ENCODE data around the gene GULP1. TPM values are rescaled to one million over a fixed set of nuclear protein-coding genes. Genes with fewer than 3 reads are reported as not detected.

Gene GULP1
- polyA plus RNA-seq, 1 donor (not counting 4 experiments of a cell fraction or from before 2014, with no cell fraction given), result 11.7 TPM

DNA sequence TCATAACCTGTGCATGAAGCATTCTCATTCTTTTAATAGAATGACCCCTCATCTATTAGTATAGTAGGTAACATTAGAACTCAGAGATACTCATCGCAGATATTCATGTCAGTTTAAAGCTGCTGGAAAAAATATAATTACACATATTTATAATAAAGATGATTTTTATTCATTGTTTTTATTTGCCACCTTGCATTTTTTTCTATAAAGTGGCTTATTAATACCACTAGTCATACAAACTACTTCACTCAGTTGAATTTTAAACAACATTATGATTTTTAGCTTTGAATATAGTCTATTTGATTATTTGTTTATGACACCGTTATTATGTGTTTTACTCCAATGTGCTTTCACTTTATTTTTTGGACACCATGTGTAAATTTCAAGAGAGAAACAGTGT is 23.9 kb upstream of the GULP1 start:
- TF ChIP-seq, protein P1, sequence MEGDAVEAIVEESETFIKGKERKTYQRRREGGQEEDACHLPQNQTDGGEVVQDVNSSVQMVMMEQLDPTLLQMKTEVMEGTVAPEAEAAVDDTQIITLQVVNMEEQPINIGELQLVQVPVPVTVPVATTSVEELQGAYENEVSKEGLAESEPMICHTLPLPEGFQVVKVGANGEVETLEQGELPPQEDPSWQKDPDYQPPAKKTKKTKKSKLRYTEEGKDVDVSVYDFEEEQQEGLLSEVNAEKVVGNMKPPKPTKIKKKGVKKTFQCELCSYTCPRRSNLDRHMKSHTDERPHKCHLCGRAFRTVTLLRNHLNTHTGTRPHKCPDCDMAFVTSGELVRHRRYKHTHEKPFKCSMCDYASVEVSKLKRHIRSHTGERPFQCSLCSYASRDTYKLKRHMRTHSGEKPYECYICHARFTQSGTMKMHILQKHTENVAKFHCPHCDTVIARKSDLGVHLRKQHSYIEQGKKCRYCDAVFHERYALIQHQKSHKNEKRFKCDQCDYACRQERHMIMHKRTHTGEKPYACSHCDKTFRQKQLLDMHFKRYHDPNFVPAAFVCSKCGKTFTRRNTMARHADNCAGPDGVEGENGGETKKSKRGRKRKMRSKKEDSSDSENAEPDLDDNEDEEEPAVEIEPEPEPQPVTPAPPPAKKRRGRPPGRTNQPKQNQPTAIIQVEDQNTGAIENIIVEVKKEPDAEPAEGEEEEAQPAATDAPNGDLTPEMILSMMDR (optimal IDR thresholded peaks at IDR 0.05 in 1 of 3, IDR thresholded peaks at IDR 0.05 in 1 of 3, conservative IDR thresholded peaks at IDR 0.05 in 1 of 3; ENCODE audit: extremely low read depth in 1 of 3, insufficient read depth in 2 of 3, low read length in 3 of 3), result no peak
- no peak for TF ChIP-seq EZH2 (IDR thresholded peaks at IDR 0.05; ENCODE audit: low read length)
- no peak overlapping the region for H3K9ac ChIP-seq (ENCODE audit: control insufficient read depth, extremely low read depth, insufficient read depth, low read length)
- H3K36me3 ChIP-seq (ENCODE audit: control insufficient read depth in 2 of 2, extremely low read depth in 1 of 2, insufficient read depth in 2 of 2, low read length in 2 of 2), result no peaks in the 10 kb centered on the region
- H4K20me1 ChIP-seq (ENCODE audit: control insufficient read depth, extremely low read depth, insufficient read depth, low read length), result no peaks in the 10 kb centered on the region
- no peaks in the 10 kb centered on the region for H3K4me1 ChIP-seq (ENCODE audit: control insufficient read depth, extremely low read depth, insufficient read depth, low read length)
- FAIRE-seq (no peak), DNase-seq (ENCODE audit: low read depth, low spot score) (no peak)
- H3K4me3 ChIP-seq (ENCODE audit: control insufficient read depth in 2 of 3, extremely low read depth in 1 of 3, insufficient read depth in 2 of 3, low read depth in 1 of 3, low read length in 3 of 3), result no peak overlapping the region
- no peak overlapping the region for H2AFZ ChIP-seq (ENCODE audit: control insufficient read depth, low read length)
- no peaks in the 10 kb centered on the region for H3K27me3 ChIP-seq (ENCODE audit: control insufficient read depth, extremely low read depth, insufficient read depth, low read length)
- no peaks in the 10 kb centered on the region for H3K79me2 ChIP-seq (ENCODE audit: control insufficient read depth, insufficient read depth, low read length)
- H3K27ac ChIP-seq (ENCODE audit: control insufficient read depth, insufficient read depth, low read length), result no peak overlapping the region
- no peaks in the 10 kb centered on the region for H3K9me1 ChIP-seq (ENCODE audit: control insufficient read depth, extremely low read depth, insufficient read depth, low read length)
- H3K9me3 ChIP-seq (ENCODE audit: control insufficient read depth, low read depth, low read length), result no peaks in the 10 kb centered on the region
- dilution Hi-C loops (cut with MboI; ENCODE audit: extremely low pct_ligation_motif_present, low sequenced_read_pairs), result no loop called here
- no peak overlapping the region for H3K4me2 ChIP-seq (ENCODE audit: control insufficient read depth, extremely low read depth, insufficient read depth, low read depth, low read length)

DNA sequence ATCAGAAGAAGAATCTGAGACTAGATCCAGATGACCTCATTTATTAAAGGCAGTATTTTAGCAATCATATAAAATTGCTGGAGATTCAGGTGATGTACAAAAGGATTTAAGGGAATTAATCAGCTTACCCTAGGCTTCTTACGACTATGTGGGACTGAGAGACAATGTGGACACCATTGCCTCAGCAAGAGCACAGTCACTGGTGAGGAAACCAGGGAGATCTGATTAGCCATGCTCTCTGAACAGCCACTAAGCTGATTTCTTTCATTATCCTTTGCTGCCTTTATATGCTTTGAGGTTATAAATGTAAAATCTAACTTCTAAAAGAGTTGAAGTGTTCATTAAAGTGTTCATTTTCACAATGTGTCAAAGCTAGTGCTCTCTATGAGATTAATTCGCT is 22.7 kb upstream of the GULP1 start:
- Histone ChIP-seq H3K4me2 (ENCODE audit: control insufficient read depth, extremely low read depth, insufficient read depth, low read depth, low read length) (no peak overlapping the region), H4K20me1 (ENCODE audit: control insufficient read depth, extremely low read depth, insufficient read depth, low read length) (no peaks in the 10 kb centered on the region), H3K9me1 (ENCODE audit: control insufficient read depth, extremely low read depth, insufficient read depth, low read length) (no peaks in the 10 kb centered on the region), H3K9me3 (ENCODE audit: control insufficient read depth, low read depth, low read length) (no peaks in the 10 kb centered on the region), H3K4me1 (ENCODE audit: control insufficient read depth, extremely low read depth, insufficient read depth, low read length) (no peaks in the 10 kb centered on the region), H3K79me2 (ENCODE audit: control insufficient read depth, insufficient read depth, low read length) (no peaks in the 10 kb centered on the region), H3K27ac (ENCODE audit: control insufficient read depth, insufficient read depth, low read length) (no peak overlapping the region), H3K9ac (ENCODE audit: control insufficient read depth, extremely low read depth, insufficient read depth, low read length) (no peak overlapping the region), H3K4me3 (ENCODE audit: control insufficient read depth in 2 of 3, extremely low read depth in 1 of 3, insufficient read depth in 2 of 3, low read depth in 1 of 3, low read length in 3 of 3) (no peak overlapping the region), H3K36me3 (ENCODE audit: control insufficient read depth in 2 of 2, extremely low read depth in 1 of 2, insufficient read depth in 2 of 2, low read length in 2 of 2) (no peaks in the 10 kb centered on the region), H3K27me3 (ENCODE audit: control insufficient read depth, extremely low read depth, insufficient read depth, low read length) (no peaks in the 10 kb centered on the region), H2AFZ (ENCODE audit: control insufficient read depth, low read length) (no peak overlapping the region)
- FAIRE-seq (no peak), DNase-seq (ENCODE audit: low read depth, low spot score) (no peak)
- TF ChIP-seq, protein P1 (optimal IDR thresholded peaks at IDR 0.05 in 1 of 3, IDR thresholded peaks at IDR 0.05 in 1 of 3, conservative IDR thresholded peaks at IDR 0.05 in 1 of 3; ENCODE audit: extremely low read depth in 1 of 3, insufficient read depth in 2 of 3, low read length in 3 of 3), result no peak
- TF ChIP-seq EZH2 (IDR thresholded peaks at IDR 0.05; ENCODE audit: low read length), result no peak
- dilution Hi-C loops (cut with MboI; ENCODE audit: extremely low pct_ligation_motif_present, low sequenced_read_pairs), result no loop called here
